Measurements from ENCODE around the gene GGCX.

Gene GGCX

DNA sequence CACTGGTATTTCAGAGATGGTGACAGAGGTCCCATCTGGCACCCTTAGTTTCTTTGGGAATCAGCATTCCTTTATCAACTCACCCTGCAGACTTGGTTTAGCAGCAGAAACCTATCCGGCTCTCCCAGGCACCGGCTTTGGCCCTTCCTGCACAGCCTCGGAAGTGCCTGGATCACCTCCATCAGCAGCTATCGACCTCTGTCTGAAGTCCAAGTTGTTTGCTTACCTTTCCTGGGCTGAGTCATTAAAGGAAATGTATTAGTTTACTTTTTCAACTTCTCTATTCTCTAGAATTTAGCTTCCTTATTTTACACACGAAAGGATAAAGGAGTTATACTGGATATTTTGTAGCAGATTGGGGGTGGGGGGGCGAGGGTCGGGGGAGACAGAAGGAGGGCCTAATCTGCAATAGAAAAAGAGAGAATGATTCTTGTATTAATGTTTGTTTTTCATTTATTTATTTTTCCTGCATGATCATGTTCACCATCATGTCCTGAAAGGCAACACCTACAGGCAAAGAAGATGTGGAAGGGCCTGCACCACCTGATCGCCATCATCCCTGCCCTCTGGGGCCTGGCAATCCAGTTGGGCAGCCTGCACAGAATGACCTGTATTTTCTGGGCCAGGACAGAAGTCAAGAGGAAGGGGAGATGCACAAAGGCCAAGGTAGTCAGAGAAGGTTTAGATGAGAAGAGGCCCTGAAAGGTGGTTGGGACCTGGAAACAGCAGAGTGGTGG is 44.5 kb downstream of the GGCX start:
- DNase-seq (ENCODE audit: low read depth, low spot score), result no peak

DNA sequence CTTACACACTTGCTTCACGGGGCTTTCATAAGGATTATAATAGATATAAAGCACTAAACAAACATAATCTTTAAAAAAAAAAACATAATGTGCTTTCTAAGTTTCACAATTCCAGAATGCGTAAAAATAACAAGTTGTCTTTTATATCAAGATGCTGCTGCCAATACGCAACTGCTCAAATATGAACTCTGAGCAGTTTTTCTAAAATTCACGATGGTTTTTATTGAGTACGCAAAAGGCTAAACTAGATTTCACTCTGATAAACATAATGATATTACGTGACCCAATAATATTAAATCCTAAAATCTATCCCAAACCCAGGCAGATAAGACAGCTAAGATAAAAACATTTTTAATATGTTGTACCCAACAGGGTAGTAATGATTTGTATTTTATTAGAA is 47.0 kb downstream of the GGCX start:
- no peak for DNase-seq (ENCODE audit: low read depth, low spot score)

DNA sequence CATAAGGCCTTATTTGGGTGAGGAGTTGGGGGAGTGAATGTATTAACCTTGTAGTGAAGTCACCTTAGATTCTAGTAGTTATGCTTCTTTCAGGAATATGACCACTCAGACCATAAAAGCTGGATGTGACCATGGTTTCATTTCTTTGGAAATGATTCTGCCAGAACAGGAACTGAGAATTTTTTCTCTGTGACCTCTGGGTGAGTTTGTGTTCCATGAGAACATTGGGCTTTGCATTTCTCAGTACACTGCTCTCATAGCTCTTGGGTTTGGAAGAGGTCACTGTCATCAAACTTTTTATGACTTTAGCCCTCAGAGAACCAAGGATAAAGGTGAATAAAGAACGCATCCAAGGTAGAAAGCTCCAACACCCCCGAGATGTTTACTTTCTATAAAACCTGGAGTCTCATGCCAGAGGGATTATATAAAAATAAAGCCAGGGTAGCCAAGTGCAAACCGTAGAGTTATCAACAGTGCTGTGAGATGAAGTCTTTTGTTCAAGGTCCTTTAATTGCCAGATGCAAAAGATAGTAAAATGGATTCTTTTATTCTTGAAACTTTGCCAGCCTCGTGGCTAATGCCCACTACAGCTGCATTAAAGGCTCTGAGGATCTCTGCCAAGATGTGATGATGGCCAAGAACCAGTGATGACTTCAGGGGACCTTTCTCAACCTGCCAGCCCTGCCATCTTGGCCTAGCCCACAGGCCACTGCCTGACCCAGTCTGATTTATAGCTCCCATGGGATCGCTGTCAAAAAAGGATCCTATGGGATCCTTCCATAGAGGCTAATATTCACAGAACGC is 50.1 kb downstream of the GGCX start:
- no peak for DNase-seq (ENCODE audit: low read depth, low spot score)

DNA sequence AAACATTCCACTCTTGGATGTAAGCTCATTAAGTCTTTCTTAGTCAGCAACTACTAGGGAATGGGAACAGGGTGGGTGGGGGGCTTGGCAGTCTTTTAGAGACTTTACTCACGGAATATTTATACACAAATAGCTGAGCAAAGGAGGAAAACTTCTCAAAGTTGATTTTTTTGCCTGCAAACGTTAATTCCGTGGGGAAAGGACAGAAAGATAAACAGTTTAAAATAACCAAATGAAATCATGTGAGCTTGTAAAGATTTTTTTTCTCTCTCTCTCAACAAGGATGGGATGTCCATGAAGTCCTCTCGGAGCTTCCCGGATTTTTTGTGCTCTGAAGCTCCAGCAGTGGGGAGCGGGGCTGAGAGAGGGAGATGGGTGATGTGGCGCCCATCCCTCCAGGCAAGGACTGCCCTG is 54.5 kb downstream of the GGCX start:
- no peak for DNase-seq (ENCODE audit: low read depth, low spot score)

DNA sequence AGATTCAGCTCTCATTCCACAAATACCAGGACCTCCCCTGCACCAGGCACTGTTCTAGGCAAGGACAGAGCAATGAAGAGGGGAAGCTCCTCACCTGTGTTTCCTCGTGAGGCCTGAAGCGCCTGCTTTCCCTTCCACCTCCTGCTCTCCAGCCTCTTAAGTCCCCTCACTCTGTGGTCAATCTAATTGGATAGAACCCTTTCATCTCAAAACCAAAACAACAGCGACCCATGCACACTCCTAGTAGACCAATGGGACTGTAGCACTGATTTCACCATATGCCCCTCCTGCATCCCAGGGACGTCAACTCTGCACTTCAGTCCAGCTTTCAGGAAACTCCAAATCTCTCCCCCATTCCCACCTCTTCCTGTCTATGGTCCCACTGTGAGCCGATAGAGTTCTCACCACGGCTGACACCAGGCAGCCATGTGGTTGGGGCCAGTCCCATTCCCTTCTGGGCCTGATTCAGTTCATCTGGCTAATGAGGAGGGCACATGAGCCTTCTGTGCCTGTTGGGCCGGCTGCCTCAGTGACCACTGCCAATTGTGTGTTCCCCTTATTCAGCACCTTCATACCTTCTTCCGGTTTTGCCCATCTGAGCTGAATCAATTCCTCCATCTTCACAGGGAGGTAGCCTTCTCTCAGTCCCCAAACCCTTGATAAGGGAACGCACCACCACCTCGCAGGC is 55.6 kb downstream of the GGCX start:
- no peak for DNase-seq (ENCODE audit: low read depth, low spot score)

DNA sequence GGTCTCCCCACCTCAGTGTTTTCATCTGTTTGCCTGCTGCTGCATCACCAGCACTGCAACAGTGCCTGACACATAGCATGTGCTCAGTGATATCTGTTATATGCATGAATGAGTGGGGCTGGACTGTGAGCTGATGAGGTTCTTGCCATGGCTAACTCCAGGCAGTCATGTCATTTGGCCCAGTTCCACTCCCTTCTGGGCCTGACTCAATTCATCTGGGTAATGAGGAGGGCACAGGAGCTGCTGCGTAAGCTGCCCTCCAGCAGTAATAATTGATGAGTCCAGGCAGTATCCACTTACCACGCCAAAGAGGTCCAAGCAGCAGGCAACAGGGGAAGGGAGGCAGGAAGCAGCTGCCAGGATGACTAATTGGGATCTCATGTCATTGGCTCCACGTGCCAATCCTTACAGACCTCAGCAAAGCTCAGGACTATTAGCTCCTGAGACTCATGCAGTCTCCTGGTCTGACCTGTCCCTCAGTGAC is 56.5 kb downstream of the GGCX start:
- DNase-seq (ENCODE audit: low read depth, low spot score), result no peak

DNA sequence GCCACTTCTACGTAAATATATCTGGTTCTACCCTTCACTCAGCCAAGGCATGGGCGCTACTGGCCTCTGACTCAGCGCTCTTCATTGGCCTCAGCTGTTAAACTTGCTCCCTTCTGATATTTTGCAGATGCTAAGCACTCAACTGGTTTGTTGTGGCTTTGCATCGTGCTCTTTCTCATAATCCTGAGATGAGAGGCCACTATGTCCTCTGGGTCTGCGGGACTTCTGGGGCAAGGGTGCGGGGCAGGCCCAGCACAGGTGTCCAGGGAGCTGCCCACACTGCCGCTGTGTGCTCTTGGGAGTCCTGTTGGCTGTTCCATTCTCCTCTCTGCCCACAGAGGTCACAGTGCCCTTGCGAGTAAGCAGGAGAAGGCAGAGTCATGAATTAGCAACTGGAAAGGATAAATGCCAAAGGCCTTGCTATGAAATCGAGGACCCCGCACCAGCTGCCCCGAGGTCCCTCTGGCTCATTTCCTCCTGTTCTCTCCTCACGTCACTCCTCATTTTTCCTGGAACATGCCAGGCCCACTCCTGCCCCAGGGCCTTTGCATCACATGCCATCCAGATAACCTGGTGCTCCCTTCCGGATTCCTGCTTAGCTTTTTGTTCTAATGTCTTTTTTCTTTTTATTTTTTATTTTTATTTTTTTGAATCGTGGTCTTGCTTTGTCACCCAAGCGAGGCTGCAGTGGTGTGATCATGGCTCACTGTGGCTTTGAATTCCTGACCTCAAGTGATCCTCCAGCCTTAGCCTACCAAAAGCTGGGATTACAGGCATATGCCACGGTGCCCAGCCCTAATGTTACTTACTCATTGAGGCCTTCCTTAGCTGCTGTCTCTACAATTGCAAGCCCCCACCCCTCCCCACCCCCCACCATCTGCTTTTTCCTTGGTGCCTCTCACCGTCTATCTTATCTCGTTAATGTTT is 57.2 kb downstream of the GGCX start:
- DNase-seq (ENCODE audit: low read depth, low spot score), result no peak

DNA sequence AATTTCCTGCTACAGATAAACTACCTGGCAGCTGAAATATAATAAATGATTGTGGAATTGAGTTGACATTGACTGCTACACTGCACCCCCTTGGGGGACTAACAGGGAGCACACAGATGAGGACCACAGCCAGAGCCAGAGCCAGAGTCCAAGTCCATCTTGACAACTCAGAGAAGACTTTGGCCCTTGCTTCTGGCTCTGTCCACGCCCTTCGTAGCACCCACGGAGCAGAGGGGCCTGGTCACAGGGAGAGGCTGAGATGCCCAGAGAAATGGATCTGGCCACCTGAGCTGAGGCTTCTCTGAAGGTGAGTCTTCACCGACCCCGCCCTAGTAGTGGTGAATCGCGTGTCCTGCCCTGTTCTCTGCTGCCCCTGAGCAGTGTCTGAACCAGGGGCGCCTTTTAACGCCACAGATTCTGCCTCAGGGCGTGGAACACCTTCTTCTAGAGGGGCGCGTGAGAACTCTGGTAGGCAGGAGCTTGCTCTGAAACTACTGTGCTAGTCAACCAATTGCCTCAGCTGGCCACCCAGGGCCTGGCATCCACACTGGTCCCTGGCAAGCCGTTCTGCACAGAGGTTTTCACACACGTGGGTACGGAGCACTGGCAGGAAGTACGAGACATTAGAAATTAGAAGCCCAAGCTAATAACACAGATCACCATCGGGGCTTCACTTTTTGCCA is 58.0 kb downstream of the GGCX start:
- DNase-seq (ENCODE audit: low read depth, low spot score), result no peak

DNA sequence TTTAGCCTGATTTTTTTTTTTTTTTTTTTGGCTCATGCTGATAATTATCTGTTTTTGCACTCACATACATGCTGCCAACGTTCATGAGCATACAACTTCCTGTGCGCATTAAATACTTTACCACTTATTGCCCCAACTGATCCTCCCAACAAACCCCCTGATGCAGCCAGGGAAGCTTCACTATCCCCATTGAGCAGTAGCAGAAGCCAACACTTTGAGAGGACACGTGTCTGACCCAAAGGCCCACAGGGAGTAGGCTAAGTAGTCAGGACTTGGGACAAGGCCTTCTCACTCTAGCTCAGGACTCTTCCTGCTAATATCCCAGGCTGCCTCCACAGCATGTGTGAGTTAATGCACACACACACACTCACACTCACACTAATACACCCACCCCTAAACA is 58.6 kb downstream of the GGCX start:
- DNase-seq (ENCODE audit: low read depth, low spot score), result no peak

DNA sequence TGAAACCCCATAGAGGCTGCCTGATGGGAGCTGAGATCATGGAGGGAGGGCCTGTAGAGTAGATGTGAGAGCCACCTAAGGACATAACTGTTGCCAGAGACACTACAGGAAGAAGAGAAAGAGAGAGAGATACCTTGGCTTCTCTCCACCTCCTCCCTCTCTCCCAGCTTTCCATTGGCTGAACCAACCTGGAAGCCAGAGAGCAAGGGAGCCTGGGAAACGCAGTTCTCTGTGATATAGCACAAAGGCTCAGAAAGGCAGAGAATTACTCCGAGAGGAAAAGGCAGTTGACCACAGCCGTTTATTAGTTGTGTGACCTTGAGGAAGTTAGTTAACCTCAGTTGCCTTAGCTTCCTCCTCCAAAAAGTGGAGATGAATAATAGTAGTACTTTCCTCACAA is 60.0 kb downstream of the GGCX start:
- no peak for DNase-seq (ENCODE audit: low read depth, low spot score)

DNA sequence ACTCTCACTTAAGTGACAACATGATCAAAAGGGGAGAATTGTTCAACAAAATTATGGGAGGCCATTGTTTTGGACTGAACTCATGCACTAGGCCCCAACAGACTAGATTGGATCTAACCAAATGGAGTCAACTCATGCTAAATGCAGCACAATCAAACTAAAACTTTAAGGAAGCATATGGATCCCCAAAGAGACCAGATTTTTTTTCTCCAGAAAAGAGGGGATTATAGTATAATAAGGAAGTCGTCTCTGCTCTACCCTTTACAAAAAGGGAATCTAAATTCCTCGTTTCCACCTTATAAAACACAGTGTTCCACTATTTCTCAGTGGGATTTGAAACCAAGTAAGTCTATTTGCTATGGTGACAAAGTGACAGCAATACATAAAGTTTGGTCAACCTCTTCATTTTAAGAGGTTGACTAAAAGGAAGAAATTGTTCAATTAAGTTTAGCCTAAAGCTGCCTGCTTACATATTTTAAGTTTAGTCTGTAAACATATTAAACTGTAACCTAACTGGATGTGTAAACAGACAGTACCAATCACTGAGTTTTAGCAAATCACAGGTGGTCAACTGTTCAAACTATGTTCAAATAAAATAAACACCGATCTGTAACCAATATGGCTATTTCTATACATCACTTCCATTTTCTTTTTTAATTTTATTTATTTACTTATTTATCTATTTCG is 63.2 kb downstream of the GGCX start:
- DNase-seq (ENCODE audit: low read depth, low spot score), result no peak

DNA sequence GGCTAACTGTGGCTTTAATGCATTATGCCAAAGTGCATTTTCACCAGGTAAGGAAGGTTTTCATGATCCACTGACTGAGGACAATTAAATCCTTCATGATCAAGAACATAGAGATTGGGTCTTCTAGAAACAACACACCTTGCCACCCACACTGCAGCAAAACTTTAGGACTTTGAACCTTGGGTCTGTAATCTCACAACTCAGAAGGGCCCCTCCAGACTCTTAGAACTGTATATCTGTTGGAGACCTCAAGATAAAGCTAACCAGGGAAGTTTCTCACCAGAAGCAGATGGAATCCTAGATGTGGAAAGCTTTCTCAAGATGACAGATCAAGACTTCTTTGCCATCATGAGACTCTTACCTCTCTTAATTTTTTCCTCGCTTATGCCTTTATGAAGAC is 64.9 kb downstream of the GGCX start:
- DNase-seq (ENCODE audit: low read depth, low spot score), result no peak
